Renal cortical epithelial cell (primary cell): ENCODE results near the gene SPTY2D1. TPM values are rescaled to one million over a fixed set of nuclear protein-coding genes. Genes with fewer than 3 reads are reported as not detected.
"Not testable (repeated sequence)": the region's sequence is repeated elsewhere in the genome, so short reads cannot be mapped to it uniquely, and the experiment has no call there.

Experiments
- DNase-seq: peaks from one replicate; pipeline ENCODE4 v3.0.0-alpha.2; 2011; ENCODE audit warnings: low read depth
- total RNA-seq: library from RNA; depleted of rRNA; stranded (reverse); fragments of >200 nt; gene quantifications from 2 replicates; pipeline ENCODE4 v1.2.3, GENCODE V29; 2014

The SPTY2D1 gene
- total RNA-seq, 1 donor from 2014 or later = 26.9 TPM

- peak; percentile 45 for DNase-seq
Observed at GRCh38 chr11:18617688-18618341, 16.3 kb downstream of the SPTY2D1 start.

GRCh38 chr11:18615628-18616392, 18.3 kb downstream of the SPTY2D1 start:
- DNase-seq = no peak

- no peak for DNase-seq
Observed at GRCh38 chr11:18614667-18615066, 19.5 kb downstream of the SPTY2D1 start.

GRCh38 chr11:18612394-18612793, 21.7 kb downstream of the SPTY2D1 start:
- DNase-seq = no peak

GRCh38 chr11:18611196-18611595, 22.9 kb downstream of the SPTY2D1 start:
- no peak for DNase-seq

GRCh38 chr11:18608376-18608775, 25.8 kb downstream of the SPTY2D1 start:
- DNase-seq = no peak

- DNase-seq = no peak
Observed at GRCh38 chr11:18600915-18601569, 33.1 kb downstream of the SPTY2D1 start.

GRCh38 chr11:18599739-18600230, 34.4 kb downstream of the SPTY2D1 start, which contains the start of gene MISFA:
TSS of gene MISFA (plus strand) at chr11:18599789. CDS start at chr11:18599929, 140 bp downstream.
- no peak for DNase-seq

- no peak for DNase-seq
Observed at GRCh38 chr11:18594999-18595749, 39.0 kb downstream of the SPTY2D1 start.

GRCh38 chr11:18594088-18594487, 40.1 kb downstream of the SPTY2D1 start:
- DNase-seq = not testable (repeated sequence)

GRCh38 chr11:18590571-18590970, 43.6 kb downstream of the SPTY2D1 start:
- no peak for DNase-seq

- DNase-seq = peak; percentile 78
Observed at GRCh38 chr11:18588297-18589252, 45.6 kb downstream of the SPTY2D1 start, which contains the start of gene UEVLD. TSS of gene UEVLD (minus strand) at chr11:18588734. CDS start at chr11:18588654, 80 bp downstream.

GRCh38 chr11:18581825-18582224, 52.3 kb downstream of the SPTY2D1 start:
- DNase-seq = no peak

GRCh38 chr11:18580113-18580766, 53.9 kb downstream of the SPTY2D1 start:
- DNase-seq = no peak

- DNase-seq = peak; percentile 54
Observed at GRCh38 chr11:18578975-18579598, 55.1 kb downstream of the SPTY2D1 start.

- no peak for DNase-seq
Observed at GRCh38 chr11:18575361-18575760, 58.8 kb downstream of the SPTY2D1 start.

- no peak for DNase-seq
Observed at GRCh38 chr11:18567081-18567480, 67.1 kb downstream of the SPTY2D1 start.

- DNase-seq = no peak
Observed at GRCh38 chr11:18566406-18566805, 67.7 kb downstream of the SPTY2D1 start.

GRCh38 chr11:18564149-18564548, 70.0 kb downstream of the SPTY2D1 start:
- no peak for DNase-seq
